Measurements from ENCODE around the gene SHANK3. TPM values are rescaled to one million over a fixed set of nuclear protein-coding genes. Genes with fewer than 3 reads are reported as not detected.

Gene SHANK3
- total and polyA plus RNA-seq, 2 experiments from 2014 or later: 0.10 to 0.97 TPM

DNA sequence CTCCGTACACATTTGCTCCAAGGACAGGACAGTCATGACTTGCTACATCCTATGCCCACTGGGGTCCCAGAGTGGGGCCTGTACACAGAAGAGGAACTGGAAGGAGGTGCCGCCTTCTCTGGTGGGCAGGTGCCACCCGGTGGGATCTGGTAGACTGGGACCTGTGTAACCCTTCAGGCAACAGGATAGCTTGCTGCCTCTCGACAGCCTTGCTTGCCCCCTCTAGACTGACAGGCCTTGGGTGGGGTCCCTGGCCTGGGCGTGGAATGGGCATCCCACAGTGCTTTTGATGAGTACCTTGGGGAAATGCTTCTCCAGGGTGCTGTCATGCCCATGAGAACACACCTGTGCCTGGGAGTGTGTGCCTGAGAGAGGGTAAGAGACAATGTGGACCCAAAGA is 15.8 kb downstream of the SHANK3 start:
- in situ Hi-C loops (cut with MboI): no loop called here
- TF ChIP-seq EZH2phosphoT487 (IDR thresholded peaks at IDR 0.05; ENCODE audit: insufficient read depth, low read depth) (no peak), EZH2 (IDR thresholded peaks at IDR 0.05; ENCODE audit: insufficient read depth, poor library complexity, severe bottlenecking) (no peak)
- no peak for DNase-seq
- Histone ChIP-seq H3K27me3 (replicated peaks; ENCODE audit: insufficient read depth) (no peaks in the 10 kb centered on the region; the same call in 1 of the 2 replicates), H3K79me2 (ENCODE audit: insufficient read depth) (no peaks in the 10 kb centered on the region), H3K9ac (no peak overlapping the region), H3K9me3 (ENCODE audit: low read depth) (no peaks in the 10 kb centered on the region), H3K4me3 (no peak overlapping the region), H3K9me2 (ENCODE audit: insufficient read depth) (no peaks in the 10 kb centered on the region), H3K4me2 (ENCODE audit: unreplicated experiment) (no peak overlapping the region), H4K20me1 (ENCODE audit: insufficient read depth) (no peaks in the 10 kb centered on the region), H3F3A (ENCODE audit: insufficient read depth) (no peaks in the 10 kb centered on the region), H3K36me3 (ENCODE audit: low read depth) (no peaks in the 10 kb centered on the region), H2AFZ (no peak overlapping the region), H3K27ac (no peak overlapping the region), H3K4me1 (ENCODE audit: insufficient read depth) (no peaks in the 10 kb centered on the region)
- 50 to 54% methylated on average over 5 of the region's 5 CpGs for WGBS, 2 experiments (ENCODE audit: low coverage in 1 of 2, low lambda C conversion rate in 2 of 2, missing lambda C conversion rate in 2 of 2)

DNA sequence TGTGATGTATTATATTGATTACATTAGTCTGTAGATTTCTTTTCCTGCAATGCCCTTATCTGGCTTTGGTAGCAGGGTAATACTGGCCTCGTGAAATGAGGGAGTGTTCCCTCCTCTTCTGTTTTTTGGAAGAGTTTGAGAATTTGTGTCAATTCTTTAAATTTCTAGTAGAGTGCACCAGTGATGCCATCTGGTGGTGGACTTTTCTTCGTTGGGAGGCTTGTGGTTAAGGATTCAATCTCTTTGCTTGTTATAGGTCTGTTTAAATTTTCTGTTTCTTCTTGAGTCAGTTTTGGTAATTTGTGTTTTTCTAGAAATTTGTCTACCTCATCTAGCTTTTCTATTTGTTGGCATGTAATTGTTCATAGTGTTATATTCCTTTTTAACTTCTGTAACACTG is 18.9 kb downstream of the SHANK3 start:
- peak; percentile 56 for DNase-seq

GRCh38 chr22:50693462-50693861 is 20.8 kb downstream of the SHANK3 start:
- TF ChIP-seq EZH2 (IDR thresholded peaks at IDR 0.05; ENCODE audit: insufficient read depth, poor library complexity, severe bottlenecking) (no peak), EZH2phosphoT487 (IDR thresholded peaks at IDR 0.05; ENCODE audit: insufficient read depth, low read depth) (no peak)
- H3F3A ChIP-seq (ENCODE audit: insufficient read depth): 0 out of 2 replicates have a peak, but pooled peaks cover 7% of the 10 kb centered on the region
- H3K27me3 ChIP-seq (replicated peaks; ENCODE audit: insufficient read depth): no peaks in the 10 kb centered on the region; the same call in 1 of the 2 replicates
- H2AFZ ChIP-seq: no peak overlapping the region
- 81 to 84% methylated on average over 6 of the region's 6 CpGs for WGBS, 2 experiments (ENCODE audit: low coverage in 1 of 2, low lambda C conversion rate in 2 of 2, missing lambda C conversion rate in 2 of 2)
- no peak overlapping the region for H3K4me3 ChIP-seq
- no peak overlapping the region for H3K9ac ChIP-seq
- H3K36me3 ChIP-seq (ENCODE audit: low read depth): no peaks in the 10 kb centered on the region
- in situ Hi-C loops (cut with MboI): no loop called here
- H3K4me2 ChIP-seq (ENCODE audit: unreplicated experiment): no peak overlapping the region
- no peaks in the 10 kb centered on the region for H3K9me2 ChIP-seq (ENCODE audit: insufficient read depth)
- no peak overlapping the region for H3K27ac ChIP-seq
- no peaks in the 10 kb centered on the region for H4K20me1 ChIP-seq (ENCODE audit: insufficient read depth)
- no peaks in the 10 kb centered on the region for H3K79me2 ChIP-seq (ENCODE audit: insufficient read depth)
- H3K9me3 ChIP-seq (ENCODE audit: low read depth): no peaks in the 10 kb centered on the region
- H3K4me1 ChIP-seq (ENCODE audit: insufficient read depth): no peaks in the 10 kb centered on the region
- no peak for DNase-seq

More for the DNA sequence above, 18.9 kb downstream of the SHANK3 start:
- Histone ChIP-seq H3K9ac (no peak overlapping the region), H2AFZ (no peak overlapping the region), H3K9me2 (ENCODE audit: insufficient read depth) (no peaks in the 10 kb centered on the region), H3K27ac (no peak overlapping the region), H3K4me3 (no peak overlapping the region), H3K9me3 (ENCODE audit: low read depth) (no peaks in the 10 kb centered on the region), H3K4me1 (ENCODE audit: insufficient read depth) (no peaks in the 10 kb centered on the region), H4K20me1 (ENCODE audit: insufficient read depth) (no peaks in the 10 kb centered on the region), H3K79me2 (ENCODE audit: insufficient read depth) (no peaks in the 10 kb centered on the region), H3F3A (ENCODE audit: insufficient read depth) (0 out of 2 replicates have a peak, but pooled peaks cover 7% of the 10 kb centered on the region), H3K36me3 (ENCODE audit: low read depth) (no peaks in the 10 kb centered on the region), H3K4me2 (ENCODE audit: unreplicated experiment) (no peak overlapping the region), H3K27me3 (replicated peaks; ENCODE audit: insufficient read depth) (no peaks in the 10 kb centered on the region; the same call in 1 of the 2 replicates)
- in situ Hi-C loops (cut with MboI): no loop called here
- no peak for TF ChIP-seq EZH2 (IDR thresholded peaks at IDR 0.05; ENCODE audit: insufficient read depth, poor library complexity, severe bottlenecking)
- no peak for TF ChIP-seq EZH2phosphoT487 (IDR thresholded peaks at IDR 0.05; ENCODE audit: insufficient read depth, low read depth)
- WGBS, 2 experiments (ENCODE audit: low coverage in 1 of 2, low lambda C conversion rate in 2 of 2, missing lambda C conversion rate in 2 of 2): 3 to 5% methylated on average over 2 of the region's 2 CpGs

DNA sequence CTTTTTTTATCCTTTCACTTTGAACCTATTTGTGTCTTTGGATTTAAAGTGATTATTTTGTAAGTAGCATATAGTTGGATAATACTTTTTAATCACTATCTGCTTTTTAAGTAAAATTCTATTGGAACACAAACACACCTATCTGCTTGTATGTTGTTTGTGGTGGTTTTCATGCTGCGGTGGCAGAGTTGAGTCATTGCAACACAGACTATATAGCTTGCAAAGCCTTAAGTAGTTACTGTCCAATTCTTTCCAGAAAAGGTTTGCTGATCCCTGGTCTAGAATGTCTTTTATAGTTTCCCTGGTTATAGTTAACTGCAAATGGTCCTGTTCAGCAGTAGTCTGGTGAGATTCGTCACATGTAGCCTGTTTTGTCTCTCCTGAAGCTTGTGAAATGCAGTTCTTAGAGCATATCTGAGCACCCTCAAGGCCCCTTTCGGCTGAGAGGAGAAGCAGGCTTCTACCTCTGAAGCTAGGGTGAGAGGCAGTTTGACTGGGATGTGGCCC is 21.5 kb downstream of the SHANK3 start:
- peak; percentile 41 for DNase-seq
- H3K4me3 ChIP-seq: no peak overlapping the region
- H3K27me3 ChIP-seq (replicated peaks; ENCODE audit: insufficient read depth): no peaks in the 10 kb centered on the region; the same call in 1 of the 2 replicates
- no peak overlapping the region for H2AFZ ChIP-seq
- no peaks in the 10 kb centered on the region for H3K9me3 ChIP-seq (ENCODE audit: low read depth)
- no peak overlapping the region for H3K9ac ChIP-seq
- H3K27ac ChIP-seq: no peak overlapping the region
- H3K4me2 ChIP-seq (ENCODE audit: unreplicated experiment): no peak overlapping the region
- no peaks in the 10 kb centered on the region for H3K4me1 ChIP-seq (ENCODE audit: insufficient read depth)
- H4K20me1 ChIP-seq (ENCODE audit: insufficient read depth): no peaks in the 10 kb centered on the region
- H3K36me3 ChIP-seq (ENCODE audit: low read depth): no peaks in the 10 kb centered on the region
- in situ Hi-C loops (cut with MboI): no loop called here
- 0 out of 2 replicates have a peak, but pooled peaks cover 7% of the 10 kb centered on the region for H3F3A ChIP-seq (ENCODE audit: insufficient read depth)
- no peaks in the 10 kb centered on the region for H3K79me2 ChIP-seq (ENCODE audit: insufficient read depth)
- TF ChIP-seq EZH2 (IDR thresholded peaks at IDR 0.05; ENCODE audit: insufficient read depth, poor library complexity, severe bottlenecking): no peak
- no peak for TF ChIP-seq EZH2phosphoT487 (IDR thresholded peaks at IDR 0.05; ENCODE audit: insufficient read depth, low read depth)
- H3K9me2 ChIP-seq (ENCODE audit: insufficient read depth): no peaks in the 10 kb centered on the region
- 44 to 53% methylated on average over 3 of the region's 3 CpGs for WGBS, 2 experiments (ENCODE audit: low coverage in 1 of 2, low lambda C conversion rate in 2 of 2, missing lambda C conversion rate in 2 of 2)

Data from GM23248 (cell line).